ENCODE results near the gene UBE2S. TPM values are rescaled to one million over a fixed set of nuclear protein-coding genes. Genes with fewer than 3 reads are reported as not detected.

Gene UBE2S
- total and polyA plus RNA-seq, 10 of the 15 experiments (the other 5 are each of a cell fraction or from before 2014, with no cell fraction given): 2.3 to 640 (median 127) TPM

DNA sequence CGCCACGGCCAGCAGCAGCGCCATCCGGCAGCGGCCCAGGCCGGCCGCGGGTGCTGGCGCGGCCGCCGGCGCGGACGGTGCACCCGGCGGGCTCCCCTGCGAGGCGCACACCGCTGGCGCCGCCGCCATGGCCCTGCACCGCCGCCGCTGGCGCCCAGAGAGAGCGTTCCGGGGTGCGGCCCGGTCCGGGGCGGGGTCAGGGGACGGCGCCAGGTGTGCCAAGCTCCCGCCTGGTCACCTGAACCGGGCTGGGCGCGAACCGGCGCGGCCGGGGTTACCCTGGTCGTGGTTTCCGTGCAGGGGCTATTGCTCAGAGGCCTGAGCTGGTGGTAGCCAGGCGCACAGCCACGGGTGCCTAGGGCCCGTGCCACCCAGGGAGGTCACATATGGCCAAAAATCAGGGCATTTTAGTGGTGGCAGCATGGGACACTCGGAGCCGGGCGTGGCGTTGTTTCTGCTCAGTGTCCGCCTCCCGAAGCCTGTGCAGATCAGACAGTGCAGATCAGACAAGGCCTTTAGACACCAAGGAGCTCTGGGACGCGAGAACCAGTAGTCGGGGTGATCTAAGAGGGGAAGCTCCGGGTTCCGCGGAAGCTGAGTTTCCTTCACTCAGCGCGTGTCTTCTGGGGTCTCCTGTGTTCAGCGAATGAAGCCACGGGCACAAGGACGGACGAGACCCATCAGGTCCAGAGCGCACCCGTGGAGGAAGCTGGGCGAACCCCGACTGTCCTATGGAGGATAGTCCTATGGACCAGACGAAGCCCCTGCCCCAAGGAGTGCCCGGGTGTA is 23.3 kb downstream of the UBE2S start, which contains the start of gene TMEM238:
TSS of gene TMEM238 (minus strand) at position 162 of the 789 bp plus-strand sequence. CDS start at position 129, 33 bp downstream.
- under 1% methylated on average over 70 of the region's 72 CpGs for WGBS (ENCODE audit: insufficient coverage, insufficient replicate concordance, low lambda C conversion rate, missing lambda C conversion rate)
- FAIRE-seq: no peak
- TF ChIP-seq SMAD5 (IDR thresholded peaks at IDR 0.05; ENCODE audit: low read depth) (no peak), FOS (IDR thresholded peaks at IDR 0.05; ENCODE audit: borderline replicate concordance, extremely low read depth, insufficient read length) (no peak), POU2F2 (IDR thresholded peaks at IDR 0.05; ENCODE audit: borderline replicate concordance, low read depth, low read length) (no peak), POLR2A (IDR thresholded peaks at IDR 0.05; ENCODE audit: low read depth, low read length) (no peak), CBX5 (IDR thresholded peaks at IDR 0.05; ENCODE audit: low read depth) (no peak), ZBED1 (IDR thresholded peaks at IDR 0.05; ENCODE audit: borderline replicate concordance) (no peak)
- TF ChIP-seq, protein P1, sequence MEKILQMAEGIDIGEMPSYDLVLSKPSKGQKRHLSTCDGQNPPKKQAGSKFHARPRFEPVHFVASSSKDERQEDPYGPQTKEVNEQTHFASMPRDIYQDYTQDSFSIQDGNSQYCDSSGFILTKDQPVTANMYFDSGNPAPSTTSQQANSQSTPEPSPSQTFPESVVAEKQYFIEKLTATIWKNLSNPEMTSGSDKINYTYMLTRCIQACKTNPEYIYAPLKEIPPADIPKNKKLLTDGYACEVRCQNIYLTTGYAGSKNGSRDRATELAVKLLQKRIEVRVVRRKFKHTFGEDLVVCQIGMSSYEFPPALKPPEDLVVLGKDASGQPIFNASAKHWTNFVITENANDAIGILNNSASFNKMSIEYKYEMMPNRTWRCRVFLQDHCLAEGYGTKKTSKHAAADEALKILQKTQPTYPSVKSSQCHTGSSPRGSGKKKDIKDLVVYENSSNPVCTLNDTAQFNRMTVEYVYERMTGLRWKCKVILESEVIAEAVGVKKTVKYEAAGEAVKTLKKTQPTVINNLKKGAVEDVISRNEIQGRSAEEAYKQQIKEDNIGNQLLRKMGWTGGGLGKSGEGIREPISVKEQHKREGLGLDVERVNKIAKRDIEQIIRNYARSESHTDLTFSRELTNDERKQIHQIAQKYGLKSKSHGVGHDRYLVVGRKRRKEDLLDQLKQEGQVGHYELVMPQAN (conservative IDR thresholded peaks at IDR 0.05): no peak; the same call in 1 of the 2 replicates
- TF ChIP-seq, protein P2, sequence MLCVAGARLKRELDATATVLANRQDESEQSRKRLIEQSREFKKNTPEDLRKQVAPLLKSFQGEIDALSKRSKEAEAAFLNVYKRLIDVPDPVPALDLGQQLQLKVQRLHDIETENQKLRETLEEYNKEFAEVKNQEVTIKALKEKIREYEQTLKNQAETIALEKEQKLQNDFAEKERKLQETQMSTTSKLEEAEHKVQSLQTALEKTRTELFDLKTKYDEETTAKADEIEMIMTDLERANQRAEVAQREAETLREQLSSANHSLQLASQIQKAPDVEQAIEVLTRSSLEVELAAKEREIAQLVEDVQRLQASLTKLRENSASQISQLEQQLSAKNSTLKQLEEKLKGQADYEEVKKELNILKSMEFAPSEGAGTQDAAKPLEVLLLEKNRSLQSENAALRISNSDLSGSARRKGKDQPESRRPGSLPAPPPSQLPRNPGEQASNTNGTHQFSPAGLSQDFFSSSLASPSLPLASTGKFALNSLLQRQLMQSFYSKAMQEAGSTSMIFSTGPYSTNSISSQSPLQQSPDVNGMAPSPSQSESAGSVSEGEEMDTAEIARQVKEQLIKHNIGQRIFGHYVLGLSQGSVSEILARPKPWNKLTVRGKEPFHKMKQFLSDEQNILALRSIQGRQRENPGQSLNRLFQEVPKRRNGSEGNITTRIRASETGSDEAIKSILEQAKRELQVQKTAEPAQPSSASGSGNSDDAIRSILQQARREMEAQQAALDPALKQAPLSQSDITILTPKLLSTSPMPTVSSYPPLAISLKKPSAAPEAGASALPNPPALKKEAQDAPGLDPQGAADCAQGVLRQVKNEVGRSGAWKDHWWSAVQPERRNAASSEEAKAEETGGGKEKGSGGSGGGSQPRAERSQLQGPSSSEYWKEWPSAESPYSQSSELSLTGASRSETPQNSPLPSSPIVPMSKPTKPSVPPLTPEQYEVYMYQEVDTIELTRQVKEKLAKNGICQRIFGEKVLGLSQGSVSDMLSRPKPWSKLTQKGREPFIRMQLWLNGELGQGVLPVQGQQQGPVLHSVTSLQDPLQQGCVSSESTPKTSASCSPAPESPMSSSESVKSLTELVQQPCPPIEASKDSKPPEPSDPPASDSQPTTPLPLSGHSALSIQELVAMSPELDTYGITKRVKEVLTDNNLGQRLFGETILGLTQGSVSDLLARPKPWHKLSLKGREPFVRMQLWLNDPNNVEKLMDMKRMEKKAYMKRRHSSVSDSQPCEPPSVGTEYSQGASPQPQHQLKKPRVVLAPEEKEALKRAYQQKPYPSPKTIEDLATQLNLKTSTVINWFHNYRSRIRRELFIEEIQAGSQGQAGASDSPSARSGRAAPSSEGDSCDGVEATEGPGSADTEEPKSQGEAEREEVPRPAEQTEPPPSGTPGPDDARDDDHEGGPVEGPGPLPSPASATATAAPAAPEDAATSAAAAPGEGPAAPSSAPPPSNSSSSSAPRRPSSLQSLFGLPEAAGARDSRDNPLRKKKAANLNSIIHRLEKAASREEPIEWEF (IDR thresholded peaks at IDR 0.05; ENCODE audit: insufficient replicate concordance, low read depth, low read length): no peak
- TF ChIP-seq, protein P3, sequence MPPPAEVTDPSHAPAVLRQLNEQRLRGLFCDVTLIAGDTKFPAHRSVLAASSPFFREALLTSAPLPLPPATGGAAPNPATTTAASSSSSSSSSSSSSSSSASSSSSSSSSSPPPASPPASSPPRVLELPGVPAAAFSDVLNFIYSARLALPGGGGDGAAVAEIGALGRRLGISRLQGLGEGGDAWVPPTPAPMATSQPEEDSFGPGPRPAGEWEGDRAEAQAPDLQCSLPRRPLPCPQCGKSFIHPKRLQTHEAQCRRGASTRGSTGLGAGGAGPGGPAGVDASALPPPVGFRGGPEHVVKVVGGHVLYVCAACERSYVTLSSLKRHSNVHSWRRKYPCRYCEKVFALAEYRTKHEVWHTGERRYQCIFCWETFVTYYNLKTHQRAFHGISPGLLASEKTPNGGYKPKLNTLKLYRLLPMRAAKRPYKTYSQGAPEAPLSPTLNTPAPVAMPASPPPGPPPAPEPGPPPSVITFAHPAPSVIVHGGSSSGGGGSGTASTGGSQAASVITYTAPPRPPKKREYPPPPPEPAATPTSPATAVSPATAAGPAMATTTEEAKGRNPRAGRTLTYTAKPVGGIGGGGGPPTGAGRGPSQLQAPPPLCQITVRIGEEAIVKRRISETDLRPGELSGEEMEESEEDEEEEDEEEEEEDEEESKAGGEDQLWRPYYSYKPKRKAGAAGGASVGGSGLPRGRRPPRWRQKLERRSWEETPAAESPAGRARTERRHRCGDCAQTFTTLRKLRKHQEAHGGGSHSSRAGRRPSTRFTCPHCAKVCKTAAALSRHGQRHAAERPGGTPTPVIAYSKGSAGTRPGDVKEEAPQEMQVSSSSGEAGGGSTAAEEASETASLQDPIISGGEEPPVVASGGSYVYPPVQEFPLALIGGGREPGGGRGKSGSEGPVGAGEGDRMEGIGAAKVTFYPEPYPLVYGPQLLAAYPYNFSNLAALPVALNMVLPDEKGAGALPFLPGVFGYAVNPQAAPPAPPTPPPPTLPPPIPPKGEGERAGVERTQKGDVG (CRISPR knock-in tag; IDR thresholded peaks at IDR 0.05): no peak

More for the DNA sequence above, 23.3 kb downstream of the UBE2S start, which contains the start of gene TMEM238:
- peak within 1 kb of the TSS; percentile 77 for H3K9ac ChIP-seq (ENCODE audit: control insufficient read depth, insufficient read depth, low read length)
- DNase-seq (ENCODE audit: low read depth, low spot score) (no peak), ATAC-seq (peak; percentile 19)
- peaks cover 11% of the 10 kb centered on the region for H4K20me1 ChIP-seq (ENCODE audit: control insufficient read depth, insufficient read depth)
- peaks cover 16 to 20% of the 10 kb centered on the region in 2 experiments; a peak in 3 of 4 replicates for H3K36me3 ChIP-seq (ENCODE audit: control insufficient read depth in 2 of 2, insufficient read depth in 2 of 2, low read length in 1 of 2)
- BruUV-seq (replicated peaks): no TSS peak
- H3K27ac ChIP-seq (ENCODE audit: control insufficient read depth, insufficient read depth): peak within 1 kb of the TSS; percentile 89
- RAD21 ChIA-PET (ENCODE audit: unreplicated experiment): interaction anchor here (1.0 to 3.1 kb wide), 14 partner anchors 20 to 267 kb away, joined by 3 to 28 read pairs (median 4); partner anchors contain the start of genes FIZ1, ISOC2, KMT5C and PPP1R12C
- peaks cover 39% of the 10 kb centered on the region for H3K79me2 ChIP-seq (ENCODE audit: control insufficient read depth, insufficient read depth, low read length)
- peaks cover 28% of the 10 kb centered on the region for H3K4me1 ChIP-seq (ENCODE audit: control insufficient read depth, insufficient read depth, low read length)
- POLR2A ChIA-PET: interaction anchor here (0.5 to 3.1 kb wide), 17 partner anchors 16 to 270 kb away, joined by 3 to 26 read pairs (median 5); partner anchors contain the start of genes FIZ1, HSPBP1, KMT5C and PPP6R1
- peak within 1 kb of the TSS; percentile 74 for H3K4me2 ChIP-seq (ENCODE audit: control insufficient read depth, insufficient read depth)
- no peaks in the 10 kb centered on the region for H3K27me3 ChIP-seq (replicated peaks in 1 of 2; ENCODE audit: control insufficient read depth in 2 of 2, insufficient read depth in 2 of 2, low read length in 1 of 2)
- SMC1A ChIA-PET (ENCODE audit: uncharacterized antibody, unreplicated experiment): interaction anchor here (1.0 to 3.1 kb wide), 9 partner anchors 19 to 244 kb away, joined by 3 to 22 read pairs (median 3); partner anchors contain the start of gene KMT5C
- no peaks in the 10 kb centered on the region for H3K9me3 ChIP-seq (replicated peaks; ENCODE audit: control insufficient read depth, insufficient read depth, low read length)
- H2AFZ ChIP-seq (ENCODE audit: control insufficient read depth, low read depth, low read length): peak within 1 kb of the TSS; percentile 26
- in situ Hi-C loops (cut with MboI): no loop called here
- CTCF ChIA-PET: interaction anchor here (0.6 to 3.4 kb wide), 16 partner anchors 13 to 730 kb away, joined by 3 to 49 read pairs (median 4); partner anchors contain the start of genes HSPBP1, KMT5C, PPP6R1 and ZNF865
- peak within 1 kb of the TSS; percentile 72 for H3K4me3 ChIP-seq
- intact Hi-C loops (cut with micrococcal nuclease; ENCODE audit: unreplicated experiment): loop anchor here (5.0 to 10.0 kb wide), 3 partner anchors 82 to 770 kb away; partner anchors contain the start of gene PPP6R1
